Activated naive CD8-positive, alpha-beta T cell treated with anti-CD3 and anti-CD28 coated beads, Interleukin-2, amount 50 U/mL, for 16 hours (primary cell): Measurements from ENCODE around the gene PPP1R3C.

Experiments used
- DNase-seq: peaks from one replicate; pipeline ENCODE4 v3.0.0-alpha.2; 2020; ENCODE audit warnings: low read depth, low spot score

PPP1R3C gene

GRCh38 chr10:91632671-91633550, at the start of gene PPP1R3C:
Gene PPP1R3C (minus strand): TSS chr10:91633071. CDS start chr10:91632969, 102 bp downstream.
- no peak for DNase-seq

- DNase-seq, result no peak
Measured at GRCh38 chr10:91681361-91682276, 48.7 kb upstream of the PPP1R3C start.

GRCh38 chr10:91680487-91680886, 47.6 kb upstream of the PPP1R3C start:
- no peak for DNase-seq

GRCh38 chr10:91679296-91679695, 46.4 kb upstream of the PPP1R3C start:
- DNase-seq, result no peak

GRCh38 chr10:91677911-91678310, 45.0 kb upstream of the PPP1R3C start:
- DNase-seq, result no peak

GRCh38 chr10:91672021-91672608, 39.2 kb upstream of the PPP1R3C start:
- DNase-seq, result no peak

- DNase-seq, result no peak
Measured at GRCh38 chr10:91668913-91669312, 36.0 kb upstream of the PPP1R3C start.

- DNase-seq, result no peak
Measured at GRCh38 chr10:91665842-91666241, 33.0 kb upstream of the PPP1R3C start.

- no peak for DNase-seq
Measured at GRCh38 chr10:91664426-91664825, 31.6 kb upstream of the PPP1R3C start.

- no peak for DNase-seq
Measured at GRCh38 chr10:91662993-91663392, 30.1 kb upstream of the PPP1R3C start.

GRCh38 chr10:91653219-91653870, 20.5 kb upstream of the PPP1R3C start:
- DNase-seq, result no peak

GRCh38 chr10:91652364-91652763, 19.5 kb upstream of the PPP1R3C start:
- DNase-seq, result no peak

GRCh38 chr10:91643700-91644099, 10.8 kb upstream of the PPP1R3C start:
- no peak for DNase-seq

- DNase-seq, result no peak
Measured at GRCh38 chr10:91642831-91643692, 10.2 kb upstream of the PPP1R3C start.

GRCh38 chr10:91636892-91637291, 4.0 kb upstream of the PPP1R3C start:
- DNase-seq, result no peak

GRCh38 chr10:91635401-91636400, 2.8 kb upstream of the PPP1R3C start:
- no peak for DNase-seq

GRCh38 chr10:91634898-91635297, 2.0 kb upstream of the PPP1R3C start:
- DNase-seq, result no peak

GRCh38 chr10:91634246-91634645, 1.4 kb upstream of the PPP1R3C start:
- no peak for DNase-seq

- DNase-seq, result no peak
Measured at GRCh38 chr10:91630625-91631024, 2.2 kb downstream of the PPP1R3C start.
